ENCODE results near the gene SLC2A9.

The SLC2A9 gene

GRCh38 chr4:10048941-10049697, 27.8 kb upstream of the SLC2A9 start:
- Histone ChIP-seq H2AFZ (ENCODE audit: low read depth, low read length) (no peak overlapping the region), H3K4me1 (ENCODE audit: low read length) (peaks cover 19% of the 10 kb centered on the region), H3K79me2 (ENCODE audit: low read length) (no peaks in the 10 kb centered on the region), H3K9ac (ENCODE audit: low read length) (no peak overlapping the region), H3K27me3 (ENCODE audit: low read depth, low read length) (no peaks in the 10 kb centered on the region), H3K27ac (ENCODE audit: low read length) (no peak overlapping the region), H3K9me3 (ENCODE audit: insufficient read depth, low read length) (no peaks in the 10 kb centered on the region), H4K20me1 (ENCODE audit: insufficient read depth, low read length) (no peaks in the 10 kb centered on the region), H3K4me2 (ENCODE audit: low read length) (no peak overlapping the region), H3K36me3 (replicated peaks; ENCODE audit: low read depth, low read length) (no peaks in the 10 kb centered on the region), H3K4me3 (ENCODE audit: low read length) (no peak overlapping the region)
- no peak for TF ChIP-seq CTCF (IDR thresholded peaks at IDR 0.05; ENCODE audit: low read depth, low read length)
- TF ChIP-seq EZH2phosphoT487 (IDR thresholded peaks at IDR 0.05; ENCODE audit: low read depth): no peak

DNA sequence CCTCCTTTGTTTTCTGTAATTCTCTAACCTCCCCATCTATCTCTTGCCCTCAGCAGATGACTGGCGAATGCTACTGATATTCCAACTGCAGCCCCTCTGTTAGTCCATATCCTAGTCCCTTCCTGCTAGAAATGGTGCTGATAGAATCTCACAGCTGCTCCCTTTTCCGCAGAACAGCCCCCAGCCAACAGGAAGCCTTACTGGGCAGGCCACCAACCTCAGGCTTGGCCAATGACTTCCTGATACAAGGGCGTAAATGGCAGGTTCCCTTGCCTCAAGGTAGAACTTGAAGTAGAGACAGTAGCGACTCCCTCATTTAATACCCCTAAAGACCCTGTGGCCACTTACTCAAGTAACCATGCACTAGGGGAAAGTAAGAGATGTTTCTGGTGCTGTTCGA, 26.7 kb upstream of the SLC2A9 start:
- Histone ChIP-seq H3K4me2 (ENCODE audit: low read length) (no peak overlapping the region), H3K27me3 (ENCODE audit: low read depth, low read length) (no peaks in the 10 kb centered on the region), H2AFZ (ENCODE audit: low read depth, low read length) (no peak overlapping the region), H3K9ac (ENCODE audit: low read length) (no peak overlapping the region), H3K4me3 (ENCODE audit: low read length) (no peak overlapping the region), H3K9me3 (ENCODE audit: insufficient read depth, low read length) (no peaks in the 10 kb centered on the region), H3K27ac (ENCODE audit: low read length) (no peak overlapping the region), H3K4me1 (ENCODE audit: low read length) (peaks cover 22% of the 10 kb centered on the region), H3K79me2 (ENCODE audit: low read length) (no peaks in the 10 kb centered on the region), H3K36me3 (replicated peaks; ENCODE audit: low read depth, low read length) (peaks cover 2% of the 10 kb centered on the region), H4K20me1 (ENCODE audit: insufficient read depth, low read length) (no peaks in the 10 kb centered on the region)
- no peak for TF ChIP-seq CTCF (IDR thresholded peaks at IDR 0.05; ENCODE audit: low read depth, low read length)
- TF ChIP-seq EZH2phosphoT487 (IDR thresholded peaks at IDR 0.05; ENCODE audit: low read depth): no peak

DNA sequence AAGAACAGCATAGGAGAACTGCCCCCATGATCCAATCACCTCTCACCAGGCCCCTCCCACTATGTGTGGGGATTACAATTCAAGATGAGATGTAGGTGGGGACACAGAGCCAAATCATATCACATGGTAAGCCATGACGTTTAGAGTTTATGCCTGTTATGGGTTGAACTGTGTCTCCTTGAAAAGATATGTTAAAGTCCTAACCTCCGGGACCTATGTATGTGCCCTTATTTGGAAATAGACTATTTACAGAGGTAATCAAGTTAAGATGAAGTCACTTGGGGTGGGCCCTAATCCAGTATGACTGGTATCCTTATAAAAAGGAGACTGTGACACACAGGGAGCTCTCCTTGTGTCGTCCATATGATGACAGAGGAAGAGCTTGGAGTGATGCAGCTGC, 25.2 kb upstream of the SLC2A9 start:
- Histone ChIP-seq H3K9ac (ENCODE audit: low read length) (no peak overlapping the region), H3K4me1 (ENCODE audit: low read length) (peaks cover 22% of the 10 kb centered on the region), H3K27ac (ENCODE audit: low read length) (no peak overlapping the region), H3K4me3 (ENCODE audit: low read length) (no peak overlapping the region), H3K36me3 (replicated peaks; ENCODE audit: low read depth, low read length) (peaks cover 5% of the 10 kb centered on the region), H3K9me3 (ENCODE audit: insufficient read depth, low read length) (no peaks in the 10 kb centered on the region; the same call in 1 of the 2 replicates), H3K79me2 (ENCODE audit: low read length) (no peaks in the 10 kb centered on the region), H4K20me1 (ENCODE audit: insufficient read depth, low read length) (no peaks in the 10 kb centered on the region), H3K27me3 (ENCODE audit: low read depth, low read length) (no peaks in the 10 kb centered on the region), H2AFZ (ENCODE audit: low read depth, low read length) (no peak overlapping the region), H3K4me2 (ENCODE audit: low read length) (no peak overlapping the region)
- TF ChIP-seq EZH2phosphoT487 (IDR thresholded peaks at IDR 0.05; ENCODE audit: low read depth): no peak
- no peak for TF ChIP-seq CTCF (IDR thresholded peaks at IDR 0.05; ENCODE audit: low read depth, low read length)

DNA sequence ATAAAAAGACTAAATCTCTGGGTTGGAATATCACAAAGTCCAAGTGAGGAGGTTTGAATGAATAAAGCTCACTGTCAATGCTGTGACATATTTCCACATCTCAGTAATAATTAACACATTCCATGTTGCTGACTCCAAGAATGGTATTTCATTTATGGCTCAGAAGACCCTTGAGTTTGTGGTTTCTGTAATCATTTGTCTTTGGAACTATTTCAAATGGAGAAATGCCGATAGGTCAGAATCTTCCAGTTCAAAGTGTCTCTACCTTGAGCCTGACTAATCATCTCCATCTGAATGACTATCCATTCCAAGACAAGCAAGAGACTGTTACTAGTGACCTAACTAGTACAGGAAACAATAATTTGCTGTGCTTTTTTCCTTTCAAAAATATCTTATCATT, 24.2 kb upstream of the SLC2A9 start:
- Histone ChIP-seq H2AFZ (ENCODE audit: low read depth, low read length) (no peak overlapping the region), H3K9me3 (ENCODE audit: insufficient read depth, low read length) (no peaks in the 10 kb centered on the region; the same call in 1 of the 2 replicates), H3K79me2 (ENCODE audit: low read length) (no peaks in the 10 kb centered on the region), H3K4me1 (ENCODE audit: low read length) (peaks cover 22% of the 10 kb centered on the region), H3K36me3 (replicated peaks; ENCODE audit: low read depth, low read length) (peaks cover 5% of the 10 kb centered on the region), H3K9ac (ENCODE audit: low read length) (no peak overlapping the region), H3K4me2 (ENCODE audit: low read length) (no peak overlapping the region), H3K4me3 (ENCODE audit: low read length) (no peak overlapping the region), H3K27ac (ENCODE audit: low read length) (no peak overlapping the region), H3K27me3 (ENCODE audit: low read depth, low read length) (no peaks in the 10 kb centered on the region), H4K20me1 (ENCODE audit: insufficient read depth, low read length) (no peaks in the 10 kb centered on the region)
- no peak for TF ChIP-seq EZH2phosphoT487 (IDR thresholded peaks at IDR 0.05; ENCODE audit: low read depth)
- no peak for TF ChIP-seq CTCF (IDR thresholded peaks at IDR 0.05; ENCODE audit: low read depth, low read length)

Measured in OCI-LY3 (cell line).